Skeletal muscle tissue (tissue), 4 donors: ENCODE measurements around the gene COL1A1. TPM values are rescaled to one million over a fixed set of nuclear protein-coding genes. Genes with fewer than 3 reads are reported as not detected.
A peak's percentile ranks its signal among the peaks of the same experiment; 100 is the strongest.

Source experiments
- H3K27ac ChIP-seq: one replicate; pipeline ENCODE4 v1.7.0; 2013; ENCODE audit warnings: mild to moderate bottlenecking, low read depth, low read length, inconsistent platforms
- H3K27me3 ChIP-seq, 3 donors: one replicate each; pipeline ENCODE4 v1.7.0; 2013; ENCODE audit warnings: low read length in 3 of 3; ENCODE audit not compliant: control insufficient read depth in 3 of 3, insufficient read depth in 3 of 3
- H3K36me3 ChIP-seq, 3 donors: one replicate each; pipeline ENCODE4 v1.7.0; 2013; ENCODE audit warnings: low read length in 3 of 3; ENCODE audit not compliant: control insufficient read depth in 3 of 3, insufficient read depth in 3 of 3
- H3K4me1 ChIP-seq, 3 donors: one replicate each; pipeline ENCODE4 v1.7.0; 2013; ENCODE audit warnings: low read length in 3 of 3, mild to moderate bottlenecking in 3 of 3; ENCODE audit not compliant: control insufficient read depth in 3 of 3, insufficient read depth in 3 of 3
- H3K4me3 ChIP-seq, 3 donors: one replicate each; pipeline ENCODE4 v1.7.0; 2013; ENCODE audit warnings: low read length in 3 of 3
- H3K9ac ChIP-seq, 3 donors: one replicate each; pipeline ENCODE4 v1.7.0; 2013; ENCODE audit warnings: low read length in 3 of 3, mild to moderate bottlenecking in 3 of 3, moderate library complexity in 2 of 3, low read depth in 1 of 3
- H3K9me3 ChIP-seq, 3 donors: one replicate each; pipeline ENCODE4 v1.7.0; 2013; ENCODE audit warnings: low read length in 3 of 3; ENCODE audit not compliant: control insufficient read depth in 3 of 3
- total RNA-seq: library from RNA; depleted of rRNA; stranded (reverse); fragments of >200 nt; gene quantifications from one replicate; pipeline ENCODE4 v1.2.3, GENCODE V29; 2014
- donor health status: Osteomylitis.

COL1A1 gene
- total RNA-seq, 1 donor from 2014 or later, result 3,450 TPM

DNA sequence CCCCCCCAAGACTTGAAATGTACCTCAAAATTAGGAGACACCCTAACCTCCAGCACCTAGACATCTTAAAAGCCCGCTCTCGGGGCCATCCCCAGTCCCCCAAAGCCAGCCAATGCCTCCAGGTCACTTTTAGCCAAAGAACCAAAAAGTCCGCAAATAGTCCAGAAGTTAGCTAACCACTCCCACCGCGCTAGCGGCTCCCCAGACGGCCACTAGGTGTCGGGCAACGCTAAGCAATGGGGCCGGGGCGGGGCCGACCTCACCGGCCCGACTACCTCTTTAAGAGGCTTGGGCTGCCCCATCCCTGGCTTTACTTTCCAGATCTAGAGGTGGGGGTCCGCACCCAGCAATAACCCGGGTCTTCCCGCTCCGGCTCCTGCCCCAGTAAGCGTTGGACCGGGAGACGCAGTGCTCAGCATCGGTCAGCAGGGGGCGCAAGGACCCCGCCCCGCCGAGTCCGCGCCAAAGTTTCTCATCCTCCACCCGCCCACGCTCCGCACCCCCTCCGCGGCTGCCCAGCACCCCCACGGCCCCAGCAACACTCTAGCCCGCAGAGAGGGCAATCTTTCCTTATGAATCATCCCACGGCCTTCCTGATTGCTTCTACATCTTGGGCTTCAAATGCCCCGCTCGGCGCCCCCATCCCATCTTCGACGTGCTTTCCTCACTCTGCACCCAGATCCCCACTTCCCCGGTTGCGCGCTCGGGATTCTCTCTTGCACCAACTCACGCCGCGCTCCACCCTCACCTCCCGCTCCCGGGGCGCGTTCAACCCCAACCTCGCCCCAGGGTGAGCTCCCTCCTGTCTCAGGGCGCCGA lies 765 bp downstream of the COL1A1 start:
- H3K36me3 ChIP-seq, result peaks cover 5 to 24% (median 14%) of the 10 kb centered on the region in 3 donors
- H3K9me3 ChIP-seq, result no peaks in the 10 kb centered on the region
- H3K27me3 ChIP-seq, result peaks cover 23 to 34% (median 33%) of the 10 kb centered on the region in 3 donors
- H3K27ac ChIP-seq, result peak overlapping the region; percentile 91
- peak overlapping the region; percentile 70 to 79 (median 70) for H3K9ac ChIP-seq
- peak overlapping the region; percentile 68 to 72 (median 68) for H3K4me3 ChIP-seq
- peaks cover 15 to 36% (median 18%) of the 10 kb centered on the region in 3 donors for H3K4me1 ChIP-seq

DNA sequence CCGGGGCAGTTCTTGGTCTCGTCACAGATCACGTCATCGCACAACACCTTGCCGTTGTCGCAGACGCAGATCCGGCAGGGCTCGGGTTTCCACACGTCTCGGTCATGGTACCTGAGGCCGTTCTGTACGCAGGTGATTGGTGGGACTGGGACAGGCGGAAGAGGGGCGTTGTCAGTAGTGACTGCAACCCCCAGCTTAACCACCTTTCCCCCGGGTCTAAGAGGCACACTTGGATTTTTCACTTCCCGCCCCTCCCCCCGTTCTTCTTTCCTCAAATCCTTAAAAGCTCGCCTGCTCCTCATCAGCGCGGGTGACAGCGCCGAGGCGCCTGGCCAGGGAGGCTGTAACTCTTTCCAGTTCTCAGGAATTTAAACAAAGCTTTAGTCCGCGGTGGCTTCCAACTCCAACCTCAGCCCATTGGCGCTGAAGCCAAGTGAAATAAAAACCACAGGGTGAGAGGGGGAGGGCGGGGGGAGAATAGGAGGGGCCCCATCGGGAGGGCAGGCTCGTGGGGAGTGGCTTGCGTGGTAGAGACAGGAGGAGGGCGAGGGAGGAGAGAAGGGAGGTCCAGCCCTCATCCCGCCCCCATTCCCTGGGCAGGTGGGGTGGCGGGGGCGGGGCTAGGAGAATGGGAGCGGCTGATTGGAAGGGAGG lies 1.5 kb downstream of the COL1A1 start:
- peak overlapping the region; percentile 91 for H3K27ac ChIP-seq
- H3K4me3 ChIP-seq, result peak overlapping the region; percentile 49 to 68 (median 68)
- H3K9me3 ChIP-seq, result no peaks in the 10 kb centered on the region
- peaks cover 18 to 31% (median 28%) of the 10 kb centered on the region in 3 donors for H3K27me3 ChIP-seq
- H3K4me1 ChIP-seq, result peaks cover 11 to 30% (median 13%) of the 10 kb centered on the region in 3 donors
- peak overlapping the region in 2 of 3 donors; percentile 42 to 79 for H3K9ac ChIP-seq
- H3K36me3 ChIP-seq, result peaks cover 5 to 29% (median 17%) of the 10 kb centered on the region in 3 donors

DNA sequence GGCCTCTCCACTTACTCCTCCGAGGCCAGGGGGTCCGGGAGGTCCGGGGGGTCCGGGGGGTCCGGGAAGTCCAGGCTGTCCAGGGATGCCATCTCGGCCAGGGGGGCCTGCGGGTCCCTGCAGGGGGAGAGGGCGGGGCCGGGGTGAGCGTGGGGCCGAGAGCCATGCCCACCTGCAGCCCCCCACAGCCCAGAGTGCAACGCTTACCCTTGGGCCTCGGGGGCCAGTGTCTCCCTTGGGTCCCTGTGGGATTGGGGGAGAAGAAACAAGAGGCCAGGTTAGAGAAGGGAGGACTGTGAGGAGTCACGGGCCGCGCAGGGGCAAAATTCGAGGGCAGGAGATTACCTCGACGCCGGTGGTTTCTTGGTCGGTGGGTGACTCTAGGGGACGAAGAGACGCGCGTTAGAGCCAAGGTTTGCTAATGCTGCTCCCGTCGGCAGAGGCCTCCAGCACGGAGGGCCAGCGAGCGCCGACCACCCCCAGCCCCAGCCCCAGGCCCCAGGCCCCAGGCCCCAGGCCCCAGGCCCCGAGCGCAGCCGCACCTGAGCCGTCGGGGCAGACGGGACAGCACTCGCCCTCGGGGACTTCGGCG lies 2.1 kb downstream of the COL1A1 start:
- Histone ChIP-seq H3K27ac (no peak overlapping the region), H3K9me3 (no peaks in the 10 kb centered on the region), H3K27me3 (peaks cover 18 to 28% (median 28%) of the 10 kb centered on the region in 3 donors), H3K4me3 (peak overlapping the region in 2 of 3 donors; percentile 52 to 68), H3K36me3 (peaks cover 5 to 29% (median 18%) of the 10 kb centered on the region in 3 donors), H3K9ac (no peak overlapping the region), H3K4me1 (peaks cover 8 to 25% (median 10%) of the 10 kb centered on the region in 3 donors)

DNA sequence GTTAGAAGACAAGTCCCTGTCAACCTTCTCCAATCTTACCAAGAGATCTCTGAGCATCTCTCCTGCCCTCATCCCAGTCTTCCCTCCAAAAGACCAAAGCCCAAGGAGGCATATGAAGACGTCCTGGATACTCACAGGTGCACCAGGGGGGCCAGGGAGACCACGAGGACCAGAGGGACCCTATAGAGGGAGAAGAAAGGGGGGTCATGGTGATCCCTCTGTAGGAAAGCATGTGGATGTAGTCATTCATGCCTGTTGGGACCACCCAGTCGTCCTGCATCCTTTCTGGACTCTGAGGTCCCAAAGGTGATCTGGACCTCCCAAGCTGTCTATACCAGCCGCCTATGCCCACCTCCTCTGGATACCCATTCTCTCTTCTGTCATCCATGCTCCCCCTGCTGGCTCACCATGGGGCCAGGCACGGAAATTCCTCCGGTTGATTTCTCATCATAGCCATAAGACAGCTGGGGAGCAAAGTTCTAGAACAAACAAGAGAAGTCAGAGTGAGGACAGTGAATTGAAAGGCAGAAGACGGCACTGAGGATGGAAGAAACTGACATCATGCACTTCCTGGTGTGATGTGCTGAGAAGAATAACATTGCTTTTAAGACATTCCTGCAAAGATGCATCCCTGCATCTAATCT lies 3.3 kb downstream of the COL1A1 start:
- Histone ChIP-seq H3K36me3 (peaks cover 5 to 29% (median 24%) of the 10 kb centered on the region in 3 donors), H3K4me3 (no peak overlapping the region), H3K9ac (no peak overlapping the region), H3K9me3 (no peaks in the 10 kb centered on the region), H3K4me1 (peaks cover 4 to 21% (median 10%) of the 10 kb centered on the region in 3 donors), H3K27ac (no peak overlapping the region), H3K27me3 (peaks cover 18 to 24% (median 22%) of the 10 kb centered on the region in 3 donors)

DNA sequence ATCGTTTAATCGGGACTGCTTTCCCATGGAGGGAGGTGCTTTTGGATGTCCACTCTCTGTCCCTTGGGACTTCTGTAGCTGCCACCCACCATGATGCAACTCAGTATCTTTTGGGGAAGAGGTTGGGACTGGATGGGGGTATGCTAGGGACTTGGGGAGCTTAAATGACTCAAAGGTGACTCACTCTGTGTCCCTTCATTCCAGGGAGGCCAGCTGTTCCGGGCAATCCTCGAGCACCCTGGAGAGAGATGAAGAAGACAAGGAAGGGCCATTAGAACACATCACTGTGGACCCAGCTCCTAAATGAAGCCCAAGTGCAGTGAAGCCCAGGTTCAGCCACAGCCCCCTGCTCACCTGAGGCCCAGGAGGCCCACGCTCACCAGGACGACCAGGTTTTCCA lies 4.6 kb downstream of the COL1A1 start:
- H3K27ac ChIP-seq, result peak overlapping the region; percentile 51

DNA sequence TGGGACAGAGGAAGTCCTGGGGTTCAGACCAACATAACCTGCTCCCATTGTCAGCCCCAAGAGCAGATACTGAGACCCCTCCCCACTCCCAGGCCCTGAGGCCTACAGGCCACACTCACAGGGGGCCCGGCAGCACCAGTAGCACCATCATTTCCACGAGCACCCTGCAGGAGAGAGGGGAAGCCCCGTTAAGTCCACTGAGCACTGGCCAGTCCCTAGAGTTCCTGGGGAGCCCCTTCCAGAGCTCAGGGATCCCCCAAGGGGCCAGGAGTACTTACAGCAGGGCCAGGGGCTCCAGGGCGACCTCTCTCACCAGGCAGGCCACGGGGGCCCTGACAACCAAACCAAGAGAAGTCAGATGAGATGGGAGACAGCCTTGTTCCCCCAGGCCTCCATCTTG lies 5.4 kb downstream of the COL1A1 start:
- Histone ChIP-seq H3K27me3 (peaks cover 4 to 8% (median 7%) of the 10 kb centered on the region in 3 donors), H3K27ac (peak overlapping the region; percentile 51), H3K9ac (no peak overlapping the region), H3K4me3 (no peak overlapping the region), H3K9me3 (no peaks in the 10 kb centered on the region), H3K36me3 (peaks cover 5 to 29% (median 24%) of the 10 kb centered on the region in 3 donors), H3K4me1 (peaks cover 4 to 20% (median 7%) of the 10 kb centered on the region in 3 donors)

More for the DNA sequence above, 4.6 kb downstream of the COL1A1 start:
- peaks cover 4 to 21% (median 10%) of the 10 kb centered on the region in 3 donors for H3K4me1 ChIP-seq
- no peak overlapping the region for H3K4me3 ChIP-seq
- peaks cover 10 to 16% (median 11%) of the 10 kb centered on the region in 3 donors for H3K27me3 ChIP-seq
- H3K9ac ChIP-seq, result peak overlapping the region in 1 of 3 donors; percentile 3
- no peaks in the 10 kb centered on the region for H3K9me3 ChIP-seq
- peaks cover 5 to 29% (median 24%) of the 10 kb centered on the region in 3 donors for H3K36me3 ChIP-seq

DNA sequence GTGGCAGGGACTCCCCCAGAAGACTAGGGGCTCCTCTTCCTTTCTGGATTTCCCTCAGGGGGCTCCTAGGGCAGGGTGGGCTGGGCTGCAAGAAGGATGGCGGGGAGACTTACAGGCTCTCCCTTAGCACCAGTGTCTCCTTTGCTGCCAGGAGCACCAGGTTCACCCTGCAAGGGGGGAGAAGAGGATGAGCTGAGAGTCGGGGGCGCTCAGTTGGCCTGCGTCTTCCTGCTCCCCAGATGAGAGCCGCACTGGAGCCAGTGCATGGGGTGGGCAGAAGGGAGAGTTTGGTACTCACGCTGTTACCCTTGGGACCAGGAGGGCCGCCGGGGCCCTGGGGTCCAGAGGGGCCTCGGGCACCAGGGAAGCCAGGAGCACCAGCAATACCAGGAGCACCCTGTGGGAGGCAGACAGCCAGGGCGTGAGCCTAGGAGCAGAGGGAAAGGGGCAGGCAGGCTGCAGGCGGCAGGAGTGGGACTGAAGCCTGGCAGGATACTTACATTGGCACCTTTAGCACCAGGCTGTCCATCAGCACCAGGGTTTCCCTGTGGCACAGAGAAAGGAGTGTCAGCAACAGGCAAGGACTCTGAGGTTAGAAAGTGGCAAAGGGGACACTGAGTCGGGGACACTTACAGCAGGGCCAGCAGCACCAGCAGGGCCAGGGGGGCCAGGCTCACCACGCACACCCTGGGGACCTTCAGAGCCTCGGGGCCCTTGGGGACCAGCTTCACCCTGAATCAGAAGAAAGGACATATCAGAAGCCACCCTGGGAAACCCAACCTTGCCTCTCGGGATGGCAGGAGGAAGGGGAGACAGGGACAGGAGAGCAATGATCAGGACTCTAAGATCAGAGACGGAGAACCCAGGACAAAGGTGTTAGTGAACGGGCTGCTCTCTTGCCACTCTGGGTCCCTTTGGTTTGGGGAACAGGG lies 6.2 kb downstream of the COL1A1 start:
- no peak overlapping the region for H3K27ac ChIP-seq
- no peak overlapping the region for H3K4me3 ChIP-seq
- H3K36me3 ChIP-seq, result peaks cover 9 to 29% (median 24%) of the 10 kb centered on the region in 3 donors
- H3K4me1 ChIP-seq, result peaks cover 4 to 15% (median 7%) of the 10 kb centered on the region in 3 donors
- no peaks in the 10 kb centered on the region for H3K9me3 ChIP-seq
- H3K27me3 ChIP-seq, result peaks cover 3 to 5% (median 4%) of the 10 kb centered on the region in 3 donors
- no peak overlapping the region for H3K9ac ChIP-seq

DNA sequence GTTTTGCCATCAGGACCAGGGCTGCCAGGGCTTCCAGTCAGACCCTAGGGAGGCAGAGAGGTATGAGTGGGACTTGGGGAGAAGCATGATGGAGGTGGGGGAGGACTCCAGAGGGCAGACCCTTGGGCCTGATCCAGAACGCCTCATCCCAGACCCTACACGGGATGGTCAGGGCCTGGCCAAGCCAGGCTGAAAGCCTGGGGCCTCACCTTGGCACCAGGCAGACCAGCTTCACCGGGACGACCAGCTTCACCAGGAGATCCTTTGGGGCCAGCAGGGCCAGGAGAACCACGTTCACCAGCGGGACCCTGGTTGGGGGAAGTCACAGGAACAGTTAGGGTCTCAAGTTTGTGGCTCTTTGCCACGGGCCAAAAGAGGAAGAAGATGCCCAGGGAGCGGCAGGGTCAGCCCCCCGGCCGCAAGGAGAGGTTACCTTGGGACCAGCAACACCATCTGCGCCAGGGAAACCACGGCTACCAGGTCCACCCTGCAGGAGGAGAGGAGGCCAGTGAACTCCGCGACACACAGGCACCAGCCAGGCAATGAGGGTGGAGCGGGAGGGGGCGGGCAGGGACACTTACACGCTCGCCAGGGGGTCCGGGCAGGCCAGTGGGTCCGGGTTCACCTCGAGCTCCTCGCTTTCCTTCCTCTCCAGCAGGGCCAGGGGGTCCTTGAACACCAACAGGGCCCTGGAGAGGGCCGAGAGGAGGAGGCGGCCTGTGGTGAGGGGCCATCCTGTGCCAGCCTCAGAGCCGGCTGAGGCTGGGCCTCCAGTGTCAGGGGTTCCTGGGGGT lies 7.1 kb downstream of the COL1A1 start:
- H3K4me1 ChIP-seq, result peaks cover 4 to 9% (median 4%) of the 10 kb centered on the region in 3 donors
- peaks cover 9 to 31% (median 24%) of the 10 kb centered on the region in 3 donors for H3K36me3 ChIP-seq
- H3K9me3 ChIP-seq, result no peaks in the 10 kb centered on the region
- H3K4me3 ChIP-seq, result no peak overlapping the region
- no peak overlapping the region for H3K9ac ChIP-seq
- H3K27ac ChIP-seq, result no peak overlapping the region
- peaks cover 0 to 8% (median 0%) of the 10 kb centered on the region in 3 donors for H3K27me3 ChIP-seq
